ENCODE data around the gene ST6GALNAC4. TPM values are rescaled to one million over a fixed set of nuclear protein-coding genes. Genes with fewer than 3 reads are reported as not detected.
"Not testable (repeated sequence)": the region's sequence is repeated elsewhere in the genome, so short reads cannot be mapped to it uniquely, and the experiment has no call there.

ST6GALNAC4 gene
- polyA plus RNA-seq, 4 donors = 10.4 to 17.5 (median 12.5) TPM

DNA sequence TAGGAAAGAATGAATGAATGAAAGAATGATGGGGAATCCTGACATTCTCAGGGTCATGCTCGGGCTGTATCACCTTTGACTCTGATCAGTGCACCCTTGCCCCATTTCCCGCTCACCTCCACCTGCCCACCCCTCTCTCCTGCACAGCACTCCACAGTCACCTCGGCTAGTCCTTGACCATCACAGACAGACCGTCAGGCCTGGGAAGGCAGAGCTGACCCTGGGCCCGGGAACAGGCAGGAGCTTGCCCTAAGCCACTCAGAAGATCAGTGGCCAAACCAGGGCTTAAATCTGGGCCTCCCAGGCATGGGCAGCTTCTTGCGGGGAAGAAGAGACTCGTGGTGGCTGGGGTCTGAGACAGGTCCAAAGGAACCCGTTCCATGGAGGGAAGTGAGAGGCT lies 21.0 kb downstream of the ST6GALNAC4 start:
- no peak for DNase-seq (ENCODE audit: low read depth in 4 of 4, low spot score in 3 of 4)

DNA sequence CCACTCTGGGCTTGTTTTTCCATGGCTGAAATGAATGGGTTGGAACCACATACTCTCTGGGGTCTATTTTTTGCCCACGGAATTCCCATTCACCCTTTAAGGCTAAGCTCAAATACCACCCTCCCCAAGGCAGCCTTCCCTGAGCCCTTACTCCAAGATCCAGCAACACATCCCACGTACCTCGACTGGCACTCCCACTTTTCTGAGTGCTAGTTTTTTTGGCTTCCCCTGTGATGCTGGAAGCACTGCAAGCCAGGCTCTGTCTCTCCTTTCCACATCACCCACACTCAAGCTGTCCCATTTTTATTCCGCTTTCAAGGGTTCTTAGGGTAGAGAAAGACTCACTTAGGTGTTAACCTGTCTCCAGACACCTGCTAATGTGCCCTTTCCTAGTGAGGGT lies 23.4 kb downstream of the ST6GALNAC4 start:
- DNase-seq (ENCODE audit: low read depth in 4 of 4, low spot score in 3 of 4) = no peak

DNA sequence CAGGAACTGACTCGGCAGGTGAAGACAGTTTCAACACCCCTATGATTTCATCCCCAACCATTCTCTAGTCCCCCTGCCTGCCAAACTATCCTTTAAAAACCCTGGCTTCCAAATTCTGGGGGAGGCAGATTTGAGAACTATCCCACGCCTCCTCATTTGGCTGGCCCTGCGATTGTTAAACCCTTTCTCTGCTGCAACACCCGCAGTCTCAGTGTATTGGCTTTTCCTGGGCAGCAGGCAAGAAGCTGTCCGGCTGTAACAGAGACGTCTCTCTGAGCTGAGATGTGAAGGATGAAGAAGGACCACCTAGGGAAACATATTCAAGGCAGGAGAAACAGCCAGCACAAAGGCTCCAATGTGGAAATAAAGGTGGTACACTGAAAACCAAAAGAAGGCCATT lies 24.0 kb downstream of the ST6GALNAC4 start:
- DNase-seq (ENCODE audit: low read depth in 4 of 4, low spot score in 3 of 4) = no peak

DNA sequence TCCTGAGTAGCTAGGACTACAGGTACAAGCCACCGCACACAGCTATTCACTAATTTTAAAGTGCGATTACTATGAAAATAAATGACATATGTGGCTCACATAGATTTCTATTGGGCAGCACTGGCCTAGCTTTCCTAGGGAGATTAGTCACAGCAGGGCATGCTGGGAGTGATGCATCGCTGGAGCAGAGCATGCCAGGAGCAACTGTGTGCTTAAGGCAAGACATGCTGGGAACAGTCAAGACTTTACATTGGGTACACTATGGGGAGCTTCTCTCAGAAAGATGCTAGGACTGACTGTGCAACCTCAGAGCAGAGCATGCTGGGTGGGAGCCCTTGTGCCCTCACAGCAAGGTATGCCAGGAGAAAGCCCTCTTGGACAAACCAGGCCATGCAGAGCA lies 26.8 kb downstream of the ST6GALNAC4 start:
- DNase-seq (ENCODE audit: low read depth in 4 of 4, low spot score in 3 of 4) = no peak

DNA sequence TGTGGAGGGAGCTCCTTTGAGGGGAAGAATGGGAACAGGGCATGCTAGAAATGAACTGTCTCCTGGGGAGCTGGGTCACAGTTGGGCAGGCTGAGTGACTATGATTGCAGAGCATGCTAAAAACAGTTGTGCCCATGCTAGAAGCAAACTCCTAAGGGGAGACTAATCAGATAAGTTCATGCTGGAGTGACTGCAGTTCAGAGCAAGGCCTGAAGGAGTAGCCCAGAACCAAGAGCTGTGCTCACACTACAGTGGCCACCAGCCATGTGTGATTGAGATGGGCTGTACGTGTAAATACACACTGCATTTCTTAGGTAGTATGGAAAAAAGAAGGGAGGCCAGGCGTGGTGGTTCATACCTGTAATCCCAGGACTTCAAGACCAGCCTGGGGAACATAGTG lies 29.0 kb downstream of the ST6GALNAC4 start:
- DNase-seq (ENCODE audit: low read depth in 4 of 4, low spot score in 3 of 4) = no peak

DNA sequence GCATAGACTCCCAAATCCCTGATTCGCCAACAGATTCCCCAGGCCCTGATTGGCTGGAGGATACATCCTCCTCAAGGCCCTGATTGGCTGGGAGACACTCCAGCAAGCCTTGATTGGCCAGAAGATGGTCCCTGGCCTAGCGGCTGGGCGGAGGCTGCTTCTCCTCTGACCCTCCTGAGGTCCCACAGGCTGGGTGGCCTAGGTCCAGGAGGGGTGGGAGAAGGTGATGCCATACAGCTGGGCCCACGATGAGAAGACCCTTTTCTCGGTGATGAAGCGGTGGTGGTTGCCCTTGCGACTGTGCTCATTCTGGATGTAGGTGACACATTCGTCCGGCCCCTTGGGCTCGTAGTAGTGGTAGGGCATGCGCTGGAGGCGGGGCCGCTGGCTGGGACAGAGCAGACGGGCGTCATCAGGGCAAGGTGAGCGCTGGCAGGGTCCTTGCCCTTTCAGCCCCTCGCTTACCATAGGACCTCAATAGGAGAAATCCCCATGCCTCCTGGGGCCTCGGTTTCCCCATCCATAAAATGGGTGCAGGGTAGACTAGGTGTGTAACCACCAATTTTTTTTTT lies 30.4 kb downstream of the ST6GALNAC4 start:
- no peak for DNase-seq (ENCODE audit: low read depth in 4 of 4, low spot score in 3 of 4)

DNA sequence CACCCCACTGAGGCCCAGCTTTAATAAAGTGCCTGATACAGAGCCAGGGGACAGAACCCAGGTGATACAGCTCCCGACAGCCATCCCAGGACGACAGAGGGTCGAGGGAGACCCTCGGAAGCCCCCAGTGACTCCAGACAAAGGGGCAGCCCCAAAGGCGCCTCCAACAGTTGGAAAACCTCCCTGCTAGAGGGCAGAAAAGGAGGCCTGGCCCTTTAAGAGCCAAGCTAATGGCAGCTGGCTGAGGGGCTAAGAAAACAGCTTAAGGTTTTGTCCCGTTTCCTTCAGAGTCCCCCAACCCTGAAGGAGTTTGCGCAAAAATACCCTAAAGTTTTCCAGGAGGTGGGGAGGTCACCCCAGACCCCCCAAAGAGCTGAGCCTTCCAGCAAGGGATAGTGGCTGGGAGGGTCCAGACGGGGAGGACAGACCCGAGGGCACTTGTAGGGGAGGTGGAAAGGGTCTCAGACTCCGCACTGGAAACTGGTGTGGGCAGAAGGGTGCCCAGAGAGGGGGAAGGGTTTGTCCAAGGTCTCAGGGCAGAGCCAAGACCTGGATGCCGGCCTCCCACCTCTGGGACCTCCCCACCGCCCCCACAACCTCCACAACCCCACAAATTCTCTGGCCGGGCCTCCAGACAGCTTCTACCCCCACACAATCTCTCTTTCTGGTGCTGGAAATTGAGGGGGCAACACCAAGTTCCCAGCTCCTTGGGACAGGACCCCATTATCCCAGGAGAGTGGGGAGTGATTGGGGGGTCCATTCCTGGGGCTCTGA lies 31.1 kb downstream of the ST6GALNAC4 start:
- no peak for DNase-seq (ENCODE audit: low read depth in 4 of 4, low spot score in 3 of 4)

DNA sequence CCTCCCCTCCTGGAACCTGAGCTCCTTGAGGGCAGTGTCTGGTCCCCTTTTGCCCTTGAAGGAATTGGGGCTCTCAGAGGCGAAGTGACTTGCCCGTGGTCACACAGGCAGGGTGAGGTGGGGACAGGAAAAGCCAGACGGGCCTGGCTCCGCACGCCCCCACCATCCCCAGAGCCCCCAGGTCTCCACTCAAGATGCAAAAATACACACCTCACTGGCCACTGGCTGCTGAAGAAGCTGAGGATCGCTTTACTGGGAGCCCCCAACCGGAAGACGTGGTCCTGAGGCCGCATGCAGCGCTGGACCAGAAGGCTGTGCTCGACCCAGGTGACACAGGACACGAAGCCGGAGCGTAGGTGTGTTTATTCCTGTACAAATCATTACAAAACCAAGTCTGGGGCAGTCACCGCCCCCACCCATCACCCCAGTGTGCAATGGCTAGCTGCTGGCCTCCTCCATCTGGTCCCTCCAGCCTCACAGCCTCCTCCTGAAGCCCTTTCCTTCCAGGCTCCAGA lies 31.8 kb downstream of the ST6GALNAC4 start:
- DNase-seq (ENCODE audit: low read depth in 4 of 4, low spot score in 3 of 4) = no peak

DNA sequence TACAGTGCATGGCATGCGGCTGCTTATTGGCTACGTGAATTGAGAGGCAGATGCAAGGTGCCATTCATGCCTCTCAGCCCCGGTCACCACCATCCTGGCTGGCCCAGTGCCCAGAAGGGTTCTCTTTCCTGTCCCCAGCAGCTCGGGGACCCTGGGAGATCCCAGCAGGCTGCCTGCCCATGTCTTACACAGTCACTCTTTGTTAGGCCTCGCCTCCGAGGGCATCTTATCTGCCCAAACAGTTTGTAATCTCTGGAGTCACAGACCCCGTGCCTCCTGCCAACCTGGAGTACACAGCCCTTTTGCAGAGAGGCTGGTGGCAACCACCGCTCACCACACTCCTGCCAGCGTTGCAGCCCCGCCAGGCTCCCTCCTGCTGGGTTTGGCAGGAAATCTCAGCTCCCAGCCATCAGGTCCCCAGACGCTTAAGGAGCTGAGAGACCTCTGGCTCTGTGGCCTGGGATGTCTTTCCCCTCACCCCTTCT lies 32.4 kb downstream of the ST6GALNAC4 start:
- DNase-seq (ENCODE audit: low read depth in 4 of 4, low spot score in 3 of 4) = no peak

DNA sequence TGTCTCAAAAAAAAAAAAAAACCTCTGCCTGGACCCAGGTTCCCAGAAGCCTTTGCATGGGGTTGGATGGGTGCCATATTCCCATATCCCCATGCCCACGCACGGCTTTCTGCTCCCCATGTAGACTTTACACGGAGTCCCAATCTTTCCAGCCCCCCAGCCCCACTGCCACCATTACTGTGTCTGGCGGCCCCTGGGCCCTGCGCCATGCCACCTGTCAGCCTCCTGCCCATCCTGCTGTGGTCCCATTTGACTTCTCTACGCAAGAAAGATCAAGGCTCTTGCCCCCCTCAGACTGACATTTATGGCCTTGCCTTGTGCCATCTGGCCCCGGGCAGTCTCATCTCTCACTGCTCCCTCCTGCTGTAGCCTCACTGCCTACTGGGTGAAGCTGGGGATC lies 32.9 kb downstream of the ST6GALNAC4 start:
- no peak for DNase-seq (ENCODE audit: low read depth in 4 of 4, low spot score in 3 of 4)

DNA sequence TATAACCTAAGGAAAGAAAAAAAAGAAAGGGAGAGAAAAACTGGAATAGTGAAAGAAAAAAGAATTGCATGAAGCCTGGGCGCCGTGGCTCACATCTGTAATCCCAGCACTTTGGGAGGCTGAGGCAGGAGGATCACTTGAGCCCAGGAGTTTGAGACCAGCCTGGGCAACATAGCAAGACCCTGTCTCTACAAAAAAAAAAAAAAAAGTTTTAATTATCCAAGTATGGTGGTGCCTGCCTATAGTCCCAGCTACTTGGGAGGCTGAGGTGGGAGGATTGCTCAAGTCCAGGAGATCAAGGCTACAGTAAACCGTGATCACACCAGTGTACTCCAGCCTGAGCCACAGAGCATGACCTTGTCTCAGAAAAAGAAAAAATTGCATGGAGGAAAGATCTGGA lies 35.1 kb downstream of the ST6GALNAC4 start:
- not testable (repeated sequence) for DNase-seq (ENCODE audit: low read depth in 4 of 4, low spot score in 3 of 4)

DNA sequence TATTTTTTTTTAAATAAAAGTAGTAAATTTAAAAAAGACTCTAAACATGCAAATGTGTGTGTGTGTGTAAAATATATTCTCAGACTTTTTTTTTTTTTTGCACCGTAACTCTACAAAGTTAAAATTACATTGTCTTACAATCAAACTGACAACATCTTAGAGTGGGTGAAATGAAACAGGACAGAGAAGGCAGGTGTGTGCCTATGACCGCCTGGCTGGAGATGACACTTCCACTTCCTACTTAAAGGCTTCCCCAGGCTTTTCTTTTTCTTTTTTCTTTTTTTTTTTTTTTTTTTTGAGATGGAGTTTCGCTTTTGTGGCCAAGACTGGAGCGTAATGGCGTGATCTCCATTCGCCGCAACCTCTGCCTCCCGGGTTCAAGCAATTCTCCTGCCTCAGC lies 36.7 kb downstream of the ST6GALNAC4 start:
- DNase-seq (ENCODE audit: low read depth in 4 of 4, low spot score in 3 of 4) = no peak

DNA sequence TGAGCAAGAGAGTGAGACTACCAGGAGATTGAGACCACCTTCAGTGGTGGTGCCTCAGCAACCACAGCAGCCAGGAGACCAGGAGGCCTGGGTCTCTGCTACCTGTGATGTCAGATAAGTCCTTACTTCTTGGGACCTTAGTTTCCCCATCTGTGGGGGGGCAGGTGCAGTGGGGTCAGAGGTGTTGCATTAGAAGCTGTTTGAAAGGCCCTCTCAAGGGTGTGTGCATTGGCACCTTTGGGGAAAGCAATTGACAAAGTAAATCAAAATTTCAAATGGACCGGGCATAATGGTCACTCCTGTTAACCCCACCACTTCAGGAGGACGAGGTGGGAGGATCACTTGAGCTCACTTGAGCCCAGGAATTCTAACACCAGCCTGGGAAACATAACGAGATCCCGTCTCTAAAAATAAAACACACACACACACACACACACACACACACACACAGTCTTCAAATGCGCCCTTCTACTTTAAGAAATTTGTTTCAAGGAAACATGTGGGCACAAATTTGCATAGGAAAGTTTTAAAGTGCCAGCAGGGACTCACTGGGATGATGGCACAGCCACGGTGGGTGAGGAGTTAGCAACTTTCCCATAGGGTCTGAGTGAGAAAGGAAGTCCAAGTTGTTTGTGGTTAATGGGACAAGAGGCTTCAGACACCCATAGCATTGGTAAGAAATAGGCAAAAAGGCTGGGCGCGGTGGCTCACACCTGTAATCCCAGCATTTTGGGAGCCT lies 38.0 kb downstream of the ST6GALNAC4 start:
- no peak for DNase-seq (ENCODE audit: low read depth in 4 of 4, low spot score in 3 of 4)

DNA sequence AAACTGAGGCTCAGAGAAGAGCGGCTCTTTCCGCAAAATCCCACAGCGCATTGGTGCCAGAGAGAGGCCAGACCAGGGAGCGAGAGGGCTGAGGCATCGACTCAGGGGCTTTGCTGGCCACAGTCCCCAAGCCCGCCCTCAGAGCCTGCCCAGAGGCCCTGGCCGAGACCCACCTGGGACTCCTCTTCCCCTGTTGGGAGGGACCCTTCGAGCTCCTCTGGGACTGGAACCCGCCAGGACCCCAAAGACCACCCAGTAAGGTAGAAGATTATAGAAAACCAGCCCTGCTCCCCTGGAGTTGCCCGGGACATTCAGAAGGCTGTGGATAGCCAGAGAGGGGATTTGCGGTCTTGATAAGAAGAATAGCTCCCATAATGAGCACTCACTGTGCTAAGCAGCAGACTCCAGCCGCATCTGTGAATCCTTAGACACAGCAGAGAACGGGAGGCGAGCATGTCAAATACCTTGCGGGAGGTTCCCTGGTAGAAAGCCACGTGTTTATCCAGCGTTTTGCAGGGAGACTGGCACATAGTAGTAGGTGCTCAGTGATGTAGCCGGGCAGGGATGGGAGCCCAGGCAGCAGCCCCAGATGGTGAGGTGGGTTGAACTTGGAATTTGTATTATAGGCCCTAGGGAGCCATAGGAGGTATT lies 38.7 kb downstream of the ST6GALNAC4 start:
- DNase-seq (ENCODE audit: low read depth in 4 of 4, low spot score in 3 of 4) = no peak

DNA sequence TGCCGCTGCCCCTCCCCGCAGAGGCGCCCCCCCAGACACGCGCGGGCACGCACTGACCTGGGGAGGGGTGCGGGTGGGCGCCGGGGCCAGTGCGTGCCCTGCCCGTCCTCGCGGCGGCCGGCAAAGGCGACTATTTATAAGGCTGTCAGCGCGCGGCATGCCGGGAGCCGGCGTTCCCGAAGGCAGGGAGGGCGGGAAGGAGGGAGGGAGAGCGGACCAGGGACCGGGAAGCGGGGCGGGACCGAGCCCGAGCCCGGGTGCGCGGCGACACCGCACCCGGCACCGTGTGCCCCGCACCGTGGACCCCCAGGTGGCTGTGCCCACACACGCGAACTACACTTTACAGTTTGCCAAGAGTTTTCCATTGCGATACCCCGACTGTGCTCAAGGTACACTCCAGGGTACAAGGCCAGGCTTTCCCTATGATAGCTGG lies 39.3 kb downstream of the ST6GALNAC4 start, which contains the start of gene AK1:
Gene AK1 (minus strand): TSS at position 110 of the 433 bp plus-strand sequence. CDS start 3,058 bp downstream, outside the sequence.
- no peak for DNase-seq (ENCODE audit: low read depth in 4 of 4, low spot score in 3 of 4)

DNA sequence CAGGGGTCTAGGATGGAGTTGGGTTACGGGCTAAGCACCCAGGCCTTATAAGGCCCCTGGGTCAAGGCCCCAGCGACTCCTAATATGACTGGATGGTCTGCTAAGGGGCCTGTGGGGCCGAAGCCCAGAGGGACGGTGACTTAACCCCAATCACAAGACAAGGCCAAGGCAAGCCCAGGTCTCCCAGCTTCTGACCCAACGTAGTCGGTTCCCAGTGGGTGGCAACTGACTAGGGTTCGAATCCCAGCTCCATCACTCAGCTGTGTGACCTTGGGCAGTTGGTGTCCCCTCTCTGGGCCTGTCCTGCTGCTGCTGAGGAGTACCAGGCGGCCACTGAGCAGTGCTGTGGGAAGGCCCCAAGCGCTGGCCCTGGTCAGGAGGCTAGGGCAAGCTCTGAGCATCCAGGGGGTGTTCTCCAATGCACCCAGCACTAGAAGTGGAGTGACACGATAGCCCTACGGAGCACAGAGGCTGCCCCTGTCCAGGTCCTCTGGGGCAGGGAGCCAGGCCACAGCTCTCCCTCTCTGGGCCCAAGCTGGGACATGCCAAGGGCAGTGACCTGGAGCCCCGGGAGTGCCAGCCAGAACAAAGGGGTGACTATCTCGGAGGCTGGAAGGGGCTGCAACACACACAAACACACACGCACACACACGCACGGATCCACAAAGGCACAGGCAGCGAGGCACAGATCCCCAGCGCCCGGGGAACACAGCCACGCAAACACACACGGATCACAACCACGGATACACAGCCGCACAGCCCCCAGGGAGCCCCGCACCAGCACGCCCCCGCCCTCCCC lies 39.9 kb downstream of the ST6GALNAC4 start:
- no peak for DNase-seq (ENCODE audit: low read depth in 4 of 4, low spot score in 3 of 4)

DNA sequence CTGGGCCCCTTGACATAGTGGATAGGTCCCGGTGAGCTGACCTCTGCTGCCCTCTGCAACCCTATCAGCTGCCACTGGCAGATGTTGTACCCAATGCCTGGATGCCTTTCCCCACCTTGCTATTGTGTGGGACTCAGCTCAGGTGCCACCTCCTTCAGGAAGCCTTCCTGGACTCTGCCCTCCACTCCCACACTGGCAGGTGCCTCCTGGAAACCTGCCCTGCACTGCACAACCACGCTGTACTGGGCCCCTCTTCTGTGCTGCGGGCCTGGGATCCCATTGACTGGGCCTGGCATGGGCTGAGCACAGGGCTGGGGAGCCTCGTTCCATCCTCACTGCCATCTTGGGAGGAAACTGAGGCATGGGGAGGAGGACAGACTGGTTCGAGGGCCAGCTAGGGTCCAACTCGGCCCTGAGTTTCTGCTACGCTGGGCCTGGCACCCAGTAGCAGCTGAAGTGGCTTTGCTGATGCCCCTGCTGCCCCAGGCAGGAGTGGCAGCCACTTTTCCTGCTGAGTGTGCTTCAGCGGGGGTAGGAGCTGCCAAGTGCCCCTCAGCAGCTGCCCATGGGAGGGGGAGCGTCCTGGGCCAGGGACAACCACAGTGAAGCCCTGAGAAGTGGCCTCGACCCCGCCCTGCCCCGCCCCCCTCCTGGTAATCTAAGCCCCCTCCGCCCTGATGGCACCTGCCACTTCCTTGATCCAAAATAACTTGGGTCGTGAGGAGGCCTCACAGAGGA lies 40.6 kb downstream of the ST6GALNAC4 start:
- DNase-seq (ENCODE audit: low read depth in 4 of 4, low spot score in 3 of 4) = no peak

DNA sequence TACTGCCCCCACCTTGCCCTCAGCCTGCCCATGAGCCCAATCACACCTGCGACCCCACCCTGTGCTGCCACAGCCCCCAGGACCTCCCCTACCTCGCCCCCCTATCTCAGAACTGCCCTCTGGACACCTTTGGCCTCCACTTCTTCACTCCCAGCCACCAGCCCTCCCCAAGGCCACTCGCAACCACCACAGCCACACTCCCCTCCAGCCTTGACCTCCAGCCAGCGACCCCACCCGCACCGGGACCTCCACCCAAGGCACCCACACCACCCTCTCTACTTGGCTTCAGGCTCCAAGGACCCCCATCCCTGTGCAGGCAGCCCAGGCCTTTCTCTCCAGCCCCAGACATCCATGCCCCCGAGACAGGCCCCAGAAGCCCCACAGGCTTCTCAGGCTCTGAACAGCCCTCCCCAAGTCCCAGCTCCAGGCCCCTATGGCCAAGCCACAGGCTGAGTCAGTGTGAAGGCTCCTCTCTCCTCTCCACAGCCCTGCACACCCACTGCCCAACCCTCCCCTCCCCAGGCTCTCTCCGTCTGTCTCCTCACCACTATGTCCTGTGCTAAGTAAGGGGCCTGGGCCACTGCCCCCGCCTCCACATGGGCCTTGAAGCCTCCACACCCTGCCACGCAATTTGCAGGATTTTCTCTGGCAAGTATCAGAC lies 41.4 kb downstream of the ST6GALNAC4 start:
- DNase-seq (ENCODE audit: low read depth in 4 of 4, low spot score in 3 of 4) = no peak

All from left renal pelvis (tissue), 4 donors.